Globus pallidus (tissue), 1 donor: ENCODE results near the gene FNDC3B.

Experiments used
- DNase-seq: peaks from one replicate; pipeline ENCODE4 v3.0.0-alpha.2; 2015; ENCODE audit warnings: low spot score

FNDC3B gene

DNA sequence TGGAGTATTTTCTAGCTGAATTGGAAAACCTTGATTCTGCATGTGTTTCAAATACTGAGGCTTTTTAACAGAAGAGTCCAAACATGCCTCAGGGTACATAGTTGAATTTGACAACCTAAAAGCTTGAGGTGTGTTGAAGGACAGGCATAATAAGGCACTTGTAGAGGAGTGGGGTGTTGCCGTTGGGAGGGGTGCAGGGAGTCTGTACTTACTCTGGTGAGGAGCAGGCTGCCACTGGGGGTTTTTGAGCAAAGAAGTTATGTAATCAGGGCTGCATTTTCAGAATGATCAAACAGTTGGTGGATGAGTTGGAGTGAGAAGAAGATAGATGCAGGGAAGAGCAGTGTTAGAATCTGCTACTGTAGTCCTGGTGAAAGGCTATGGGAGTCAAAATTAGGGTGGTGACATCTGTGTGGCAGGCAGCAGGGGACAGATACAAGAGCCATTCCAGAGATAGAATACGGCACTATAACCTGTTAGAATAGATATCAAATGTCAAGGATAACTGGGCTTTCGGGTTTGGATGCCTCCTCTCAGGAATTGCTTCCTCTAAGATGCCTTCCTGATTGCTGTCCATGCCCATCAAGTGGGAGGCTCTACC is 247.3 kb downstream of the FNDC3B start:
- DNase-seq: no peak

DNA sequence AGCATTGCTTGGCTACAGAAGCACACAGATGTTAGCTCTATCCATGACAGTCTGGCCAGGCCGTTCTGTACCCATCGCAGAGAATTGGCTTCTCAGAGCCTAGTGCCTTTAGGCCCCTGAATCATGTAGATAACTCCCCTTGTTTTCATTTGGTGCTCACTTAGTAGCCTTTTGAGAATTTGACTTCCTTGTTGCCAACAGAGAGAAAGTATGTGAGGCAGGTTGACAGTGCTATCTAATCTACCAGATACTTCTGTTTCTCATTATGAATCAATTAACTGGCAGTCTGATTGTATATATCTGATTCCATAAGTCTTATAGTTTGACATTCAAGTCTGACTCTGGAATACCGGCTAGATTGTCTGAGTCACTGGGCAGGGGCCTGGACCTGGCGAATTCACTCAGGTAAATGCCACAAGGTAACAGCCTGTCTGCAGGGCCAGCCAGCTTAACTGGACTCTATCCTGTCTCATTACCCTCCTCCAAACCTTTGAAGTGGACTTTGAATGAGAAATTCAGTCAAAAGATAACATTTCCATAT is 248.6 kb downstream of the FNDC3B start:
- DNase-seq: no peak

DNA sequence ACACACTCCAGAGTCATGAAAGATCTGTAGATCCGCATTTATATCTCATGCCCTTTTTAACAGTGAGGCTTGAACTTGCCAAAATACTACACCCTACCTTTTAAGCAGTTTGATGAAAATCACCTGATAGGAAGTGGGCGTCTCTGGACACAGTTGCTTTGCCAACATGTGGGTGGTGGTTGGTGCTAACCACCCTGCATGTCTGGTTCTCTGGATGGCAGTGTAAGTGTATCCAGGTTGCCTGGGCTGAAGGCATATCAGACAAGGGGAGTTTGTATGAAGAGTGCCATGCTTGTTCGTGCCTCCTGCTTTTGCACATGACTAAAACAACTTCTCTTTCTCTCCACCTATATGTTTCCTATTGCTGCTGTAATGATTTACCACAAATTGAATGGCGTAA is 249.3 kb downstream of the FNDC3B start:
- no peak for DNase-seq

DNA sequence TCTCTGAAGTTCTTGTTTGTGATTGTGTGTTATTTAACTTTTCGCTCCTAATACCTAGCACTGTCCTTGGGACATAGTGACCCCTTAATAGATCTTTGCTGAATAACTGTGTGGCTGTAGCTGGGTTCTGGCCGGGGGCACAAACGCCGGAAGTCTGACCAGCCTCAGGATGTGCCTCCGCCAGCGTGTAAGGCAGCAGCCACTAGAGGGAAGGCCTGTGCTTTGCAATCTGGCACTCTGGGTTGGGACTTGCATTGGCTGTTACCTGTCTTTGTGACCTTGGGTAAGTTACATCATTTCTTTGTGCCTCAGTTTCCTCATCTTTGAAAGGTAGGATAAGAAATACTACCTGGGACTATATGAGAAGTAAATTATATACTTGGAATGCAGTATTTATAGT is 250.2 kb downstream of the FNDC3B start:
- DNase-seq: no peak

DNA sequence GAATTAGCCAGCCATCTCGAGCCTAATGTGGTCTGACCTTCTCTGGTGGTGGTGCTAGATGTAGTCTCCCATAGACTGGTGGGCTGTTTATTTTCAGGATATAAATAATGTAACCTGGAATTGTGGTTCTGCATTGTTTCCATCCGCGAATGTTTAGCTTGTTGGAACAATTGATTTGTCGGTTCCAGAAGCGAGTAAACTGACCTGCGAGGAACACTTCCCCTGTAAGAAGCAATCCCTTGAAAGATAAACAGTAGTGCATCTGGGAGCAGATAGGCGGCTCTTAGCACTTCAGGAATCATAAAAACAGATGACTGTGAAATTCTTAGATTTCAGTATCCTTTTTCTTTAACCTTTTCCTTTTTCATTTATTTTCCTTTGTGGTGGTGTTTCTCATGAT is 251.1 kb downstream of the FNDC3B start:
- DNase-seq: no peak

DNA sequence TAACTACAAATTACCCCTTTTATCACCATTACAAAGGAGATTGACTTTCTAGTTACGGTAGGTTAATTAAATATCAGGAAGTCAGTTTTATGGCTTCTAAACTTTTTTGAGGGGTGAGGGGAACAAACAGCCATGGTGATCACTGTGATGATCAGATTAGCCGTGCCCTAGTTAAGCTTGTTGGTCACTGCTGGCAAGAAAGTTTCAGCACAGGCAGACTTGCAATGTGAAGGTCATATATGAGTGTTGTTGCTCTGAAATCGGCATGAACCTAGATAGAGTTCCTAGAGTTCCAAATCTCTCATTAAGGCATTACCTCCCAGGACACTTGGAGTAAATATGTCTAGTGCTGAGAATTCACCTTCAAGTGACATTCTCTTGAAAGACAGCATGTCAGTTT is 252.3 kb downstream of the FNDC3B start:
- DNase-seq: no peak

DNA sequence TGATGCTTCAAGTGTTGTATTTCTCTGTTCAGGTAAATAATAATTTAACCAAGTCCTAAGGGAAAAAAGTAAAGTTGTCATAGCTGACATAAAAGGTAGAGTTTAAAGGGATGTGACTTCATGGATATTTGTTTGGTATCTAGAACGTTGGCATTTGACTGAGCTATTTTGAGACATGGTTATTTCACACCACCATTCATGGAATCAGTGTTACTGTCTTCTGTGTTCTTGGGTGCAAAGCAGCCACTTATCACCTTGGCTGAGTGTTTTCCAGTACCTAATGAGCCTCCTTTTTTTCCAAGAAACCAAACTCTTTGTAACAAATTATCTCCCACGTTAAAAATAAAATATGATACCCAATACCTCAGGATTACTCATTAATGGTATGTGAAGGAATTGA is 253.0 kb downstream of the FNDC3B start:
- DNase-seq: no peak

DNA sequence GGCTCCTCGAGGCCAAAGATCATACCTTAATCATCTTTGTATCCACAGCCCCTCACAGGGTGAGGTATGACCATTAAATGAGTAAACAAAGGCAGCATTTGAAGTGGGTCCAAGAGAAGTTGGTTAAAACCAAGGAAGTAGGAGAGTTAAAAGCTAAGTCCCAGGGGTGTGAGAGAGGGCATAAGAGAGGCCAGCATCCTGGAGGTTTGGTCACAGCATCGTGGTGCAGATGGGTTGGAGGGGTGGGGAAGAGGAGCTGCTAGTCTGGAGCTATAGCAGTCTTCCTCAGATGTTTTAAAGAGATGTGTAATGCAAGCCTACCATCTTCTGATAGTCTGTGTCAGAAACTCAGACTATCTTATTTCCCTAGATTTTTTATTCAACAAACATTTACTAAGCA is 253.7 kb downstream of the FNDC3B start:
- no peak for DNase-seq

DNA sequence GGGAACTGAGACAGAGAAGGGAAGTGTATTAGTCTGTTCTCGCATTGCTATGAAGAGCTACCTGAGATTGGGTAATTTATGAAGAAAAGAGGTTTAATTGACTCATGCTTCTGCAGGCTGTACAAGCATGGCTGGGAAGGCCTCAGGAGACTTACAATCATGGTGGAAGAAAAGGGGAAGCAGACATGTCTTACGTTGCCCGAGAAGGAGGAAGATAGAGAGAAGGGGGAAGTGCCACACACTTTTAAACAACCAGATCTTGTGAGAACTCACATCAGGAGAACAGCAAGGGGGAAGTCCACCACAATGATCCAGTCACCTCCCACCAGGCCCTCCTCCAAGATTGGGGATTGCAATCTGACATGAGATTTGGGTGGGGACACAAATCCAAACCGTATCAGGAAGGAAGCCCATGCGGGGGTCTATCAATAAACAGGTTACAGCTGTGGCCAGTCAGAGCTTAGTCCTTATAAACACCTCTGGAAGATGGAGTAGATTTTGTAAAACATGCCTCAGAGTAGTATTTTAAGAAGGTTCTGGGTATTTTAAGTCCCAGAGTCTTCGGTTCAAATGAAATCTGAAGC is 254.9 kb downstream of the FNDC3B start:
- no peak for DNase-seq

DNA sequence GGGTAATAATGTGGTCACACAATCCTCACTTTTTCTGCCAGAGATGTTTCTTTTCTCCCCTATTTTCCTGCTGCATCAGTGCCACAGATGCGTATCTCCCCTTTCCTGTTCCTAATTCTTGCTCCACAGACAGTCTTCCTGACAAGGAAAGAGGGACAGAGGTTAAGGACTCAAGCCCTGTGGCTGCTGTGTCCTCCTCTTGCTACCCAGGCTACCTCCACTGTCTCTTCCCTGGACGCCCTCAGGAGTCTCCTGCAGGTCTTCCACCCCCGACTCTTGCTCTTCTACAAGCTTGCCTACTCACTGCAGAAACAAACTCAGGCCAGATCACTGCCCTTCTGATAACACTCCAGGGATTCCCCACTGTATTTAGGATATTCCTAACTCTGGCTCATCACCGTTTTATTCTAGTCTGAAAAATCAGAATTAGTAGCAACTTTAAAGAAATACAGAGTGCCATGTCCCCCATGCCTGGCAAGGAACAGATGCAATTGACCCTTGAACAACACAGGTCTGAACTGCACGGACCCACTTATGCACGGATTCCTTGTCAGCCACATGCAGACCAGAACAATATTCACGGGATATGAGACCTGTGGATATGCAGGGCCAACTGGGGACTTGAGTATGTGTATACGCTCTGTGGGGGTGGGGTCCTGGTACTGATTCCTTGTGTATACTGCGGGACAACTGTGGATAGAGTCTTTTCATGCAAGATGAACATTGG is 257.0 kb downstream of the FNDC3B start:
- no peak for DNase-seq

DNA sequence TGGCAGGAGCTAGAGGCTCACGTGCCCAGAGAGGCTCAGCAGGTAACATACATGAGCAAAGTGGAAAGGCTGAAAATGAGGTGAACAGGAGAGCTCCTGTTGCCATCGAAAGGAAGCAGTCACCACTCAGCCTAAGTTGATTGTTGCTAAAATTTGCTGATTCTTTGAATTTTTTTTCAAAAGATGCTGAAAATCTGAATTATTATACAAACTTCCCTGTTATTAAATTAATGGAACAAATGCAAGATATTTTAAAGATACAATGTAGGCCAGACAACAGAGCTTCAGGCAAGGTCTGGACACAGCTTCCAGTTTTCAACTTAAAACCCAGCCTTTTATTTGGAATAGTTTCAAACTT is 257.6 kb downstream of the FNDC3B start:
- DNase-seq: no peak

DNA sequence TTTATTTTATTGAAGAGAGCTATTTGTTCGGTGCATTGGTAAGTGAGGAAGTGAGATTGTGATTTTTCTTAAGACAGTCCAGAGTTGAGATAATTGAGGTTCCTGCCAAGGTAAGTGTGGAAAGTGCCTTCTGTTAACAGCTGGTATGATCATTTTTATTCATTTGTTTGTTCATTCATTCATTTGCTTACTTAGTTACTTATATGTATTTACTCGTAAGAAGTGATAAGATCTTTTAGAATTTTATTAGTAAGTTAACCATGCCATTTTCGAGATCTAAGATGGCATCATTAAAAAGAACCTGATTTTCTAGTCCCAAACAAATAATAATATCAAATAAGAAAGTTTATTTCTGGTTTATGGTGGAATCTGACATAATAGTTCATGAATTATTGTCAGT is 258.9 kb downstream of the FNDC3B start:
- no peak for DNase-seq

DNA sequence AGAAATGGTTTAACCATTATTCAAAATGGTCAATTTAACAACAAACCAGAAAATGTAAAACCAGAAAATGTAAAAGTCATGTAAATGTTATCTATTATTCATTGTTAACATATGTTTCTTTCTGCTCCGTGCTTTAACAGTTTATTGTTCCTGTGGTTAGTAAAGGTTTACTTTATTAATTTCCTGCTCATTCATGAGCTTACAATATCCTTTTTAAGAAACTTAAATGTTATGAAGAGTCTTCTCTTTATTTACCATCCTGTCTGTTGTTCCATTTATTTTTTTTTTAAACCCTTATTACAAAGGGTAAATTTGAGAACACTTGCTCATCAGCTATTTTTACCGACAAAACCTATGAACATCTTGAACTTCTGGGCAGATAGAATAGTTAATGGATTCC is 260.8 kb downstream of the FNDC3B start:
- DNase-seq: no peak

DNA sequence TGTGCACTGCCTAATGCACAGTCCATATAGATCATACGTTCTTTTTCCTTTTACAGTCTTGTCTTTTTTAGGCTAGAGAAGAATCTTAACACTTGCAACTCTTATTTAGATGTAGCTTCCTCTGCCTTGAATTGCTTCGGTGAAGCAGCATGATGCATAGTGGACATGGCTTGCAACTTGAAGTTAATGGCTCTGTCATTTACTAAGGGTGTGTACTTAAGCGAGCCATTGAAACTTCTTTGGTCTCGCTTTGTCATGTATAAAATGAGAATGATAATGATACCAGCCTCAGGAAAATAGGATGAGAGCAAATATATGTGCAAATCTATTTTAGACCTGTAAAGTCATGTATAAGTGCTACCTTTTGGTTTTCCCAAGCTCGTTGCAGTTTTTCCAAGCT is 261.5 kb downstream of the FNDC3B start:
- no peak for DNase-seq

DNA sequence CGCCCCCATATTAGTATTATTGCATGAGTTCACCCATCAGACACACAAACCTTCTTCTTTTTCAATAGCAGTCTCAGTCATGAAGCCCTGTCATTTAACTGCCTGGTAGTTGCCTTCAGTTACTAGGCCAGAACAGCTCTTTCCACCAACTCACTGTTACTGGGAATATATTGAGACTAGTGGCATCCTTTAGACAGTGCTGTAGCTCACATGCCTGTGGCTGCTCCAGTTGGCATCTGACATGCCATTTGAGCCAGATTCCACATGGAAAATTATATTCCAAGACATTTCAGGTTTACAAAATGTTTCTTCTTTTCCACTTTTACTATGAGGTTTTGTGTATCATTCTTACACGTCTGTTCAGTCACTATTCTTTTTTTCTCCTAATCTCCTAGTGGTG is 262.8 kb downstream of the FNDC3B start:
- no peak for DNase-seq

DNA sequence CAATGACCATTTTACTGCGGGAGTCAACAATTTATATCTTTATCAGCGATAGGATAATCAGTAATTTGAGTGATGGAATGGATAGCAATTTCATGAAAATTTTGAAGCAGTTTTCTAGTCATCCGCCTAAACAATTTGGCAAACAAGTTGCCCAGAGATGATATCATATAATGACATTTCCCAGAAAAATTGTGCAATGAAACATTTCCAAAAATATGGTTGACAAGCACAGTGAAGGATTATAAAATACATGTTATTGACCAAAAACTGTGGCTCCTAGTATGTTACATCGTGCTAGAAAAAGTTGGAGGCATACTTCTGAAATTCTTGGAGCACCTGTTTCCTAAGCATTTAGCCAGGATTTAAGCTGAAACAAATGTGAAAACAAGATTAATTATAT is 263.8 kb downstream of the FNDC3B start:
- DNase-seq: no peak

DNA sequence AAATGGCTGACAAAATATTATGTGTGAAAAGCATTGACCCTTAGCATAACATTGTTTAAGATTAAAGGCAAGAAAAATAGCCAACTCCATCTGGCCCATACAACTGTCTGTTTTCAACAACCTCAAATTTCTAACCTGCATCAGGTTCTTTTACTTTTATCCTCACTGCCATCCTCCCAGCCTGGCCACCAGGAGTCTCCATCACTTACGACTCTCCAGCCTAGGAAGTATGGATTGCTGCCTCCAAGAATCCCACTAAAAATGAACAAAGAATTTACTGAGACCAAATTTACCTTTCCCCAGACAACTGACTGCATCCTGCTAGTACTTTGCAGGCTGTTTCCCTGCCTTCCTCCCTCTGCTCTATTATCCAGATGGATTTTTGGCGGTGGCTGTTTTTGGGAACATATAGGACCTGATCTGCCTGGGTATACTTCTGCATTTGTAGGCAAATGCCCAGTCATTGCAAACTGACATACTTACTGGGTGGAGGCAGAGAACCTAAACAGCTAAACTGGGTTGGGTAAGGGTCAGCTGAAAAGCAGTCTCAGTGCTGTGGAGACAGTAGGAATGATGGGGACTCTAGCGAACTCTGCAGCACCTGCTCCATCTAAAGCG is 264.7 kb downstream of the FNDC3B start:
- DNase-seq: no peak

DNA sequence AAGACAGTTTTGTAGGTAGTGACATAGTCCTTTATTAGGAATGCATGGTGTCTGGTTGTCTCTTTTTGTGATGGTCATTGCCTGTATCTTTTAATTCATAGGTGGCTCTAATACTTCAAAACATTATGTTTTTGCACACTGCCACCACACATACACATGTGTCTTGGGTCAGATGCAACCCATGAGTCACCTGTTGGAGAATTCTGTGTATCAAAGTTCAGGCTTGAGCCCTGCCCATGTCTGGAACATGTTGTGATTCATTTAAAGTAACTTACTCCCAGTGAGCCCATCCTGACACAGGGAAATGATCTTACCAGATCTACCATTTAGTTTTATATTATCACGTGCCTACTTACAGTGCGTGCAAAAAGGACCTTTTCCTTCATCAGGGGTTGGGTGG is 266.2 kb downstream of the FNDC3B start:
- DNase-seq: no peak

DNA sequence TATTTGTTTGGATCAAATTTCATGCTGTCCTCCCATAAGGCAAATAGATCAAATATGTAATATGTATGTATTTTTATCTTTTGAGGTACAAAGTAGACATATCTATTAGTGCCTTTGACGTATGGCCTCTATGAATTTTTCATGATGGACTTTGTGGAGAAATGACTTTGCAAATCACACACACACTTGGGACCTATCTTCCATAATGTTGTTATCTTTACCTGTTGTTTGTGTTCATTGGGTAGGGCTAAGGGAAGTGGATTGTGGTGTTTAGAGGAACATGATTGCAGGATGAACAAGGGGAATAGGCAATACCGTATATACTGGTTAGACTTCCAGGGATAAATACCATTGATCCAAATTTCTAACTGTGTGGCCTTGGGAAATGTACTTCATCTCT is 266.6 kb downstream of the FNDC3B start:
- no peak for DNase-seq

DNA sequence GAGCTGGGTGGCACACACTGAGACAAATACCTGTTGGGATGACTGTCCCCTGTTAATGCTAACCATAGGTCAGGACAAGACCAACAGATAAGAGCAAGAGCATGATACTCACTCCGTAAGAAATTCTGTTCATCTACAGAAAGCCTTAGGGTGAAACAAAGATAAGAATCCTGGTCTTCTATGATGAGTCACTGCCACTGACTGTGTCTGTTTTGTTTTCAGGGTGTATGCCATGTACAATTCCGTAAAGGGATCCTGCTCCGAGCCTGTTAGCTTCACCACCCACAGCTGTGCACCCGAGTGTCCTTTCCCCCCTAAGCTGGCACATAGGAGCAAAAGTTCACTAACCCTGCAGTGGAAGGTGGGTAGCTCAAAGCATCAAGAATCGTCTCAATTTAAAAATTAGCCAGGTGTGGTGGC is 267.8 kb downstream of the FNDC3B start:
- no peak for DNase-seq

DNA sequence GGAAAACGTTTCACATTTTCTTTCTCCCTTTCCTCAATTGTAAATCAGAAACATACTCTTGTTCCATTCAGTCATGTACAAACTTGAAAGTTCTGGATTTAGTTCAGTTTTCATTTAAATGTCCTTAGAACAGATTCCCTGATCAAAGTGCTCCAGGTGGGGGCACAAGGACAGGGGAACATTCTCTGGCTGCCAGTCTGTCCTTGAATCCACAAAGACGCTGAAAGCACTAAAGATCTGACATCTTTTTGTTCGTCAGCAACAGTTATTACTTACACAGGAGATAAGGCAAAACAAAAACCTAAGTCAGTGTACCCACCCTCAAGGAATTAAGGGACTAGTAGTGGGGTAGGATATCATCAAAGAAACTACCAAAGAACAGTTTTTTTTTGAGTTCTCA is 269.7 kb downstream of the FNDC3B start:
- no peak for DNase-seq

DNA sequence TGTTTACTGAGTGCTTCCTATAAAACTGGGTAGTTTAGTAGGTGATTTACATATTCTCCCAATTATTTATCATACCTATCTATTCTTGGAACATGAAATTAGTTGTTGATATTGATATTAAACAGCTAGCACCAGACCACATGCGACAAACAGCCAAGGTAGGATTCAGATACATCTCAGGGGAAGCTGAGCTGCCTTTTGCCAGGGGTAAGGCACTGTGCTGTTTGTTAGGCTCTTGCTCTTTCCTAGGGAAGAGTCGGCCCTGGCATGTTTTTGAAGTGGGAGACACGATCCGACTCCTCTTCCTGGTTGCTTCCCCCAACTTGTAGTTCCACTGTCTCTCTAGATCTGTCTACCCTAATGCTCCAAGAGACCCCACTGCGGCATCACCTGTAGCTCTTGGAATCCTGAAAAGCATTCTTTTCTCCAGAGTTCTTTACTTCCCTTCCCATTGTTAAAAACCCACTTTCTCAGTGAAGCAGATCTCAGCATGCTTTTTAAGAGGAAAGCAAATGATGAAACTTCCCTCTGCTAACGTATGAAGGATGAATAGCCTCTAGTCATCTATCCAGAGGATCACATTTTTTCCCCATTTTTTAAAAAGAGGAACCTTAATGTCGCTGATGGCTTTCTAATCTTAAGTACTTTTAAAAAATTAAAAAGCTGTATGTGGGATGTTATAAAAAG is 270.5 kb downstream of the FNDC3B start:
- no peak for DNase-seq

DNA sequence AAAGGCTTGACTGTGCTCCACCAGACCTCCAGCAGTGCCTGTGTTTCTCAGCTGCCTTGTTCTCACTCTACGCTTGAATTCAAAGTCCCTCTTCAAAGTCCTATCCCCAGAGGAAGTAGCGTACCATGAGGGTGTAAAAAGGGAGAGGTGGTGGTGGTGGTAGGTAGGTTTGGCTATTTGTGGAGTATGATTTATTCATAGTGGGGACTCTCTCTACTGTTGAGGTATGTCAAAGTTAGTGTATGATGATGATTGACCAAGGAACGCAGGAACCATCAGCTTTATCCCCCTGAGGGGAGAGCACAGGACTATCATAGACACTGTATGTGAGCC is 271.0 kb downstream of the FNDC3B start:
- DNase-seq: no peak
